Lower leg skin (tissue), 3 donors: ENCODE results near the gene MINDY4.

ENCODE experiments used
- CTCF ChIP-seq, 3 donors: fragments of 450-650 bp; IDR thresholded peaks; one replicate each; pipeline ENCODE4 v1.5.1; 2016; ENCODE audit warnings: antibody characterized with exemption in 3 of 3, mild to moderate bottlenecking in 3 of 3, moderate library complexity in 2 of 3
- POLR2A ChIP-seq, 2 donors: fragments of 450-650 bp; IDR thresholded peaks; one replicate each; pipeline ENCODE4 v1.6.1; 2016 to 2017; ENCODE audit warnings: antibody characterized with exemption in 2 of 2, mild to moderate bottlenecking in 1 of 2, moderate library complexity in 1 of 2

- TF ChIP-seq CTCF (IDR thresholded peaks at IDR 0.05): no peak
- TF ChIP-seq POLR2A (IDR thresholded peaks at IDR 0.05): no peak
Measured at GRCh38 chr7:30852744-30853288, 81.6 kb downstream of the MINDY4 start.
